Measurements from ENCODE around the gene GNAL. TPM values are rescaled to one million over a fixed set of nuclear protein-coding genes. Genes with fewer than 3 reads are reported as not detected.

GNAL gene
- total RNA-seq, 1 experiment from 2014 or later, result 0.06 TPM

GRCh38 chr18:11726556-11726955 lies 37.5 kb downstream of the GNAL start:
- no peak for DNase-seq (ENCODE audit: low spot score)
- ChIA-PET CTCF (no interaction called here), POLR2A (ENCODE audit: low non-redundant PET) (no interaction called here)
- Histone ChIP-seq H3K27ac (ENCODE audit: low read depth, low read length, poor library complexity, severe bottlenecking) (no peak overlapping the region), H3K4me1 (ENCODE audit: insufficient read depth, low read length, poor library complexity, severe bottlenecking) (no peaks in the 10 kb centered on the region), H3K9me3 (ENCODE audit: low read depth, low read length, poor library complexity, severe bottlenecking) (no peaks in the 10 kb centered on the region), H3K27me3 (replicated peaks; ENCODE audit: insufficient read depth, low read depth, low read length, poor library complexity) (peaks cover 41% of the 10 kb centered on the region), H3K4me3 (ENCODE audit: low read depth, low read length, poor library complexity, severe bottlenecking) (no peak overlapping the region), H3K36me3 (ENCODE audit: insufficient read depth, low read length, poor library complexity, severe bottlenecking) (no peaks in the 10 kb centered on the region)
- TF ChIP-seq EZH2 (IDR thresholded peaks at IDR 0.05; ENCODE audit: borderline replicate concordance, low read depth, low read length, poor library complexity, severe bottlenecking) (no peak), CTCF (conservative IDR thresholded peaks at IDR 0.05; ENCODE audit: low read depth, low read length) (no peak)
- intact Hi-C loops (cut with micrococcal nuclease; ENCODE audit: unreplicated experiment), result loop anchor here (5.0 kb wide), 2 partner anchors 34 to 69 kb away; no protein-coding TSS in a partner anchor
- no TSS peak for BruUV-seq (replicated peaks)

GRCh38 chr18:11728249-11728648 lies 39.2 kb downstream of the GNAL start:
- Histone ChIP-seq H3K36me3 (ENCODE audit: insufficient read depth, low read length, poor library complexity, severe bottlenecking) (no peaks in the 10 kb centered on the region), H3K4me1 (ENCODE audit: insufficient read depth, low read length, poor library complexity, severe bottlenecking) (no peaks in the 10 kb centered on the region), H3K27me3 (replicated peaks; ENCODE audit: insufficient read depth, low read depth, low read length, poor library complexity) (peaks cover 52% of the 10 kb centered on the region), H3K9me3 (ENCODE audit: low read depth, low read length, poor library complexity, severe bottlenecking) (no peaks in the 10 kb centered on the region), H3K4me3 (ENCODE audit: low read depth, low read length, poor library complexity, severe bottlenecking) (no peak overlapping the region), H3K27ac (ENCODE audit: low read depth, low read length, poor library complexity, severe bottlenecking) (no peak overlapping the region)
- intact Hi-C loops (cut with micrococcal nuclease; ENCODE audit: unreplicated experiment), result loop anchor here (5.0 kb wide), 2 partner anchors 36 to 71 kb away; no protein-coding TSS in a partner anchor
- peak; percentile 9 for DNase-seq (ENCODE audit: low spot score)
- TF ChIP-seq EZH2 (IDR thresholded peaks at IDR 0.05; ENCODE audit: borderline replicate concordance, low read depth, low read length, poor library complexity, severe bottlenecking) (no peak), CTCF (conservative IDR thresholded peaks at IDR 0.05; ENCODE audit: low read depth, low read length) (peak; percentile 37)
- POLR2A ChIA-PET (ENCODE audit: low non-redundant PET), result no interaction called here
- no TSS peak for BruUV-seq (replicated peaks)
- CTCF ChIA-PET, result interaction anchor here (0.6 kb wide), 1 partner anchor 420 kb away, joined by 8 read pairs; no protein-coding TSS in a partner anchor

GRCh38 chr18:11729556-11729955 lies 40.5 kb downstream of the GNAL start:
- intact Hi-C loops (cut with micrococcal nuclease; ENCODE audit: unreplicated experiment), result loop anchor here (5.0 kb wide), 2 partner anchors 37 to 72 kb away; no protein-coding TSS in a partner anchor
- peaks cover 55% of the 10 kb centered on the region for H3K27me3 ChIP-seq (replicated peaks; ENCODE audit: insufficient read depth, low read depth, low read length, poor library complexity)
- no peak overlapping the region for H3K27ac ChIP-seq (ENCODE audit: low read depth, low read length, poor library complexity, severe bottlenecking)
- DNase-seq (ENCODE audit: low spot score), result no peak
- ChIA-PET POLR2A (ENCODE audit: low non-redundant PET) (no interaction called here), CTCF (interaction anchor here (0.7 kb wide), 1 partner anchor 1332 kb away, joined by 3 read pairs; no protein-coding TSS in a partner anchor)
- no TSS peak for BruUV-seq (replicated peaks)
- no peaks in the 10 kb centered on the region for H3K9me3 ChIP-seq (ENCODE audit: low read depth, low read length, poor library complexity, severe bottlenecking)
- H3K4me3 ChIP-seq (ENCODE audit: low read depth, low read length, poor library complexity, severe bottlenecking), result no peak overlapping the region
- H3K36me3 ChIP-seq (ENCODE audit: insufficient read depth, low read length, poor library complexity, severe bottlenecking), result no peaks in the 10 kb centered on the region
- no peak for TF ChIP-seq EZH2 (IDR thresholded peaks at IDR 0.05; ENCODE audit: borderline replicate concordance, low read depth, low read length, poor library complexity, severe bottlenecking)
- H3K4me1 ChIP-seq (ENCODE audit: insufficient read depth, low read length, poor library complexity, severe bottlenecking), result no peaks in the 10 kb centered on the region

GRCh38 chr18:11733031-11733430 lies 44.0 kb downstream of the GNAL start:
- intact Hi-C loops (cut with micrococcal nuclease; ENCODE audit: unreplicated experiment), result loop anchor here (1.0 to 10.0 kb wide), 5 partner anchors 139 to 502 kb away; no protein-coding TSS in a partner anchor
- ChIA-PET CTCF (interaction anchor here (0.6 to 1.5 kb wide), 5 partner anchors 11 to 305 kb away, joined by 3 to 6 read pairs (median 4); partner anchors contain the start of gene IMPA2), POLR2A (ENCODE audit: low non-redundant PET) (interaction anchor here (0.6 kb wide), 1 partner anchor 13 kb away, joined by 4 read pairs; no protein-coding TSS in a partner anchor)
- DNase-seq (ENCODE audit: low spot score), result peak; percentile 78
- BruUV-seq (replicated peaks), result no TSS peak
- peaks cover 78% of the 10 kb centered on the region for H3K27me3 ChIP-seq (replicated peaks; ENCODE audit: insufficient read depth, low read depth, low read length, poor library complexity)
- H3K4me1 ChIP-seq (ENCODE audit: insufficient read depth, low read length, poor library complexity, severe bottlenecking), result no peaks in the 10 kb centered on the region
- no peak overlapping the region for H3K4me3 ChIP-seq (ENCODE audit: low read depth, low read length, poor library complexity, severe bottlenecking)
- no peaks in the 10 kb centered on the region for H3K36me3 ChIP-seq (ENCODE audit: insufficient read depth, low read length, poor library complexity, severe bottlenecking)
- TF ChIP-seq EZH2 (IDR thresholded peaks at IDR 0.05; ENCODE audit: borderline replicate concordance, low read depth, low read length, poor library complexity, severe bottlenecking) (no peak), CTCF (conservative IDR thresholded peaks at IDR 0.05; ENCODE audit: low read depth, low read length) (peak; percentile 92)
- H3K27ac ChIP-seq (ENCODE audit: low read depth, low read length, poor library complexity, severe bottlenecking), result no peak overlapping the region
- no peaks in the 10 kb centered on the region for H3K9me3 ChIP-seq (ENCODE audit: low read depth, low read length, poor library complexity, severe bottlenecking)

Measured in A673 (cell line).